Measurements from ENCODE around the gene OR51L1.
A peak's percentile ranks its signal among the peaks of the same experiment; 100 is the strongest.

OR51L1 gene

GRCh38 chr11:4982678-4983077 lies 12.0 kb upstream of the OR51L1 start:
- no peak overlapping the region for H3K27ac ChIP-seq
- no peak for TF ChIP-seq CTCF (IDR thresholded peaks at IDR 0.05)
- TF ChIP-seq ZFX (IDR thresholded peaks at IDR 0.05; ENCODE audit: borderline replicate concordance) = no peak

GRCh38 chr11:4983841-4984240 lies 10.8 kb upstream of the OR51L1 start:
- H3K27ac ChIP-seq = no peak overlapping the region
- no peak for TF ChIP-seq ZFX (IDR thresholded peaks at IDR 0.05; ENCODE audit: borderline replicate concordance)
- TF ChIP-seq CTCF (IDR thresholded peaks at IDR 0.05) = no peak

DNA sequence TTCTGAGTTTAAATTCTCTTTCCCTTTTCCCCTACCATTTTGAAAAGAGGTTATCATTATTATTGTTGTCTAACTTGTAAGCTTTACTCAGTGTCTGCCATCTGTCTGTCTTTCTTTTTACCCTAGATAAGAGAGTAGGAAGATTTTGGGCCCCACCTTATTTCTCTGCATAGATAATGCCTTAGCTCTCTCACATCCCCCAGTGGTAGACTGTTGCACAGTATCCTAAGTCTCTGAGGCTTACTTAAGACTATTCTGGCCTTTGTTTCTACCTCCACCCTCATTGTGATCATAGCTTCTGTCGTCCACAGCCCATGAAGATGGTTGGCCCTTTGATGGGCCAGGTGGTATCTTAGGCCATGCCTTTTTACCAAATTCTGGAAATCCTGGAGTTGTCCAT lies 3.6 kb upstream of the OR51L1 start:
- H3K27ac ChIP-seq = no peak overlapping the region
- TF ChIP-seq CTCF (IDR thresholded peaks at IDR 0.05) (no peak; the same call in 1 of the 2 replicates), ZFX (IDR thresholded peaks at IDR 0.05; ENCODE audit: borderline replicate concordance) (no peak)

DNA sequence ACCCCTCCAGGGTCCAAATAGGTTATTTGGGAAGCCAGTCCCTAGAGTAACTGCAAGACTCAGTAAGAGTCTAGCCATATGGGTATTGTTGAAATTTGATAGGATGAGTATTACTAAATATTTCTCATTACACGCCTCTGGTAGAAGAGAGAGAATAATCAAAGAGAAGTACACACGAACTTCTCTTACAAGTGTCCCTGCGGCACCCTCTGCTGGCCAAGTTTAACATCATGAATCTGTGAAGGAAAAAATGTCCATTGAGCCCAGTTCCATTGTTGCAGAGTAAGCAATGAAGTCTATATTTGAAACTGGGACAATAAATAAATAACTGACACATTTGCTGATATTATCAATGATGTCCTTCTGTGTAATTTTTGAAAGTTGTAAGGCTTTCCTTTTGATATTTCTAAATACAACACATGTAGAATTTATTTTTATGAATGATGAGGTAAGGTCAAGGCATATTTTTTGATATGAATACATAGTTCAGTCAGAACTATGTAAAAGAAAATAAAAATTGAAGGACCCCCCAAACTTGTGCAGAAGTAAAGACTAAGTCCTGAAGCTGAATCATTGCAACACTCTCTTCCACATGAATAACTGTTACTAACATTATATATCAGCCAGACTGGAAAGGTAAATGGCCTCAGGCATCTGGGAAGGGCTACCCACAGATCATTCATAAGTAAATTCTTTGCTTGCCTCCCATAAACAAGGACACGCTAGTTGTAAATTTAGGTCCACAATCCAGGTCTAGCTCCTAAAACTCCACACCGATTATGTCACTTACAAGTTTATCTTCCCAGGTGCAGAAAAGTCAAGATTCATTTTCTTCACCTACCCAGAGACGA lies 10.0 kb downstream of the OR51L1 start:
- no peak overlapping the region for H3K27ac ChIP-seq
- TF ChIP-seq ZFX (IDR thresholded peaks at IDR 0.05; ENCODE audit: borderline replicate concordance) = no peak
- TF ChIP-seq CTCF (IDR thresholded peaks at IDR 0.05) = peak; percentile 76

- H3K27ac ChIP-seq = no peak overlapping the region
- TF ChIP-seq ZFX (IDR thresholded peaks at IDR 0.05; ENCODE audit: borderline replicate concordance) (no peak), CTCF (IDR thresholded peaks at IDR 0.05) (no peak)
Measured at GRCh38 chr11:5007561-5007960, 12.9 kb downstream of the OR51L1 start.

GRCh38 chr11:5011254-5011653 lies 16.6 kb downstream of the OR51L1 start:
- no peak overlapping the region for H3K27ac ChIP-seq
- TF ChIP-seq ZFX (IDR thresholded peaks at IDR 0.05; ENCODE audit: borderline replicate concordance) = no peak
- TF ChIP-seq CTCF (IDR thresholded peaks at IDR 0.05) = no peak

GRCh38 chr11:5013012-5013411 lies 18.4 kb downstream of the OR51L1 start:
- TF ChIP-seq CTCF (IDR thresholded peaks at IDR 0.05) (no peak), ZFX (IDR thresholded peaks at IDR 0.05; ENCODE audit: borderline replicate concordance) (no peak)
- H3K27ac ChIP-seq = no peak overlapping the region

Data from 22Rv1 (cell line).